HG03342 (cell line): ENCODE results near the gene TAS2R42.

Source experiments
- ATAC-seq: cut with Tn5 transposase; IDR thresholded peaks from one replicate; pipeline ENCODE4 v1.9.1; 2021; ENCODE audit warnings: mild to moderate bottlenecking, moderate library complexity; ENCODE audit not compliant: unreplicated experiment

TAS2R42 gene

DNA sequence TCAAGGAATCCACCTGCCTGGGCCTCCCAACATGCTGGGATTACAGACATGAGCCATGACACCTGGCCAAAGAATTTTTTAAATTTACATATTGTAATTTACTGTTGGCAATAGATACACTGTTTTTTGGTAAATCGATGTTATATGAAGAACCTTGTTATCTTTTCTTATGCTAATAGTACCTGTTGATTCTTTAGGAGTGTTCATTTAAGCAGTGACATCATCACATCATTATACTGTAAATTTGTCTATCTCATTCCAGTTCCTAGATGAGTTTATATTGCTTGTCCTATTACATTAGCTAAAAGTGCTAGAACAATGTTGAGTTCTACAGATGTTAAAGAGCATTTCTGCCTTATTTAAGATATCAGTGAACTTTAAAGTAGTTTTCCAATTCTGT, 39.3 kb downstream of the TAS2R42 start:
- ATAC-seq: no peak

GRCh38 chr12:11144297-11144696, 42.4 kb downstream of the TAS2R42 start:
- ATAC-seq: no peak

DNA sequence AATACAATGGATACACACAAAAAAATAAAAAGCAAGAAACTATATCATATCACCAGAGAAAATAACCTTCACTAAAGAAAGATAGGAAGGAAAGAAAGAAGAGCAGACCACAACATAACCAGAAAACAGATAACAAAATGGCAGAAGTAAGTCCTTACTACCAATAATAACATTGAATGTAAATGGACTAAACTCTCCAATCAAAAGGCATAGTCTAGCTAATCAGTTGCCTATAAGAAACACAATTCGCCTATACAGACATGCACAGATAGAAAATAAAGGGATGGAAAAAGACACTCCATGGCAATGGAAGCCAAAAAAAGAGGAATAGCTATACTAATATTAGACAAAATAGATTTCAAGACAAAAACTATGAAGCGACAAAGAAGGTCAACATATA, 43.4 kb downstream of the TAS2R42 start:
- ATAC-seq: no peak

- no peak for ATAC-seq
Observed at GRCh38 chr12:11136075-11136474, 50.7 kb downstream of the TAS2R42 start.
